ENCODE results near the gene SYNRG.

SYNRG gene

GRCh38 chr17:37485938-37486570 lies 123.2 kb downstream of the SYNRG start:
- TF ChIP-seq, protein P1, sequence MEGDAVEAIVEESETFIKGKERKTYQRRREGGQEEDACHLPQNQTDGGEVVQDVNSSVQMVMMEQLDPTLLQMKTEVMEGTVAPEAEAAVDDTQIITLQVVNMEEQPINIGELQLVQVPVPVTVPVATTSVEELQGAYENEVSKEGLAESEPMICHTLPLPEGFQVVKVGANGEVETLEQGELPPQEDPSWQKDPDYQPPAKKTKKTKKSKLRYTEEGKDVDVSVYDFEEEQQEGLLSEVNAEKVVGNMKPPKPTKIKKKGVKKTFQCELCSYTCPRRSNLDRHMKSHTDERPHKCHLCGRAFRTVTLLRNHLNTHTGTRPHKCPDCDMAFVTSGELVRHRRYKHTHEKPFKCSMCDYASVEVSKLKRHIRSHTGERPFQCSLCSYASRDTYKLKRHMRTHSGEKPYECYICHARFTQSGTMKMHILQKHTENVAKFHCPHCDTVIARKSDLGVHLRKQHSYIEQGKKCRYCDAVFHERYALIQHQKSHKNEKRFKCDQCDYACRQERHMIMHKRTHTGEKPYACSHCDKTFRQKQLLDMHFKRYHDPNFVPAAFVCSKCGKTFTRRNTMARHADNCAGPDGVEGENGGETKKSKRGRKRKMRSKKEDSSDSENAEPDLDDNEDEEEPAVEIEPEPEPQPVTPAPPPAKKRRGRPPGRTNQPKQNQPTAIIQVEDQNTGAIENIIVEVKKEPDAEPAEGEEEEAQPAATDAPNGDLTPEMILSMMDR (IDR thresholded peaks at IDR 0.05; ENCODE audit: low read depth, low read length) = no peak
- no peak overlapping the region for H3K4me3 ChIP-seq (ENCODE audit: low read depth, low read length)
- in situ Hi-C loops (cut with HindIII; ENCODE audit: low sequenced_read_pairs) = no loop called here
- DNase-seq (ENCODE audit: low read depth, low spot score) = no peak

DNA sequence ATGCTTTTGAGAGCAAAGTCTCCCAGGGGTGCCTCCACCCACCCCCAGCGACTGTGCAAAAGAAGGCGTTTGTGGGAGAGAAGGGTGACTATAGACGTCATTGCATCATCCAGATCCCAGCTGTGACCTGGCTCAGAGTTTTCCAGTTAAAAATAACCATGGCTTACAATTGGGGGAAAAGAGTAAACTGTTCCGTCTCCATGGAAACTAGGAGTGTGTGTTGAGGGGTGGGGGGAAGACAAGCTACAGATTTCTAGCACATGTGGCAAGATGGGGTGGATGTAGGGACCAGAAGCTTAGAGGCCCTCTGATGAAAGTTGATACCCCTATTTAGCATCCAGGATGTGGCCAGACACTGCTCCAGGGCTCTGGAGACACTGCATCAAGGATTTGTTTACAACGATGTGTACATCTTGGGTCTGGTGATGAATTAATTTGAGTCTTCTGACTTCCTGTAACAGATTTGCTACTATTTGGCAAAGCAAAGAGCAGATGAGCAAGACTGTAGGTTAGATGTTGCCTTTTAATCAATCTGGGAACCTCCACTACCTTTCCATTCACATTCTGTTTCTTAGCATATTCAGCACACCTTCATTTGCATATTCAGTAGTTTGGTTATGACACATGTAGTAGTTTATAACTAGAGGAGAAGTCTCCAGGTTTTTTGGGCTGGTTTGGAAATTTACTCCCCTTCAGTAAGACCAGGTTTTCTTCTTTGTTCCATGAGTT lies 125.7 kb downstream of the SYNRG start:
- in situ Hi-C loops (cut with HindIII; ENCODE audit: low sequenced_read_pairs) = no loop called here
- TF ChIP-seq, protein P1 (IDR thresholded peaks at IDR 0.05; ENCODE audit: low read depth, low read length) = no peak
- no peak overlapping the region for H3K4me3 ChIP-seq (ENCODE audit: low read depth, low read length)
- peak; percentile 86 for DNase-seq (ENCODE audit: low read depth, low spot score)

- no peak for DNase-seq (ENCODE audit: low read depth, low spot score)
- TF ChIP-seq, protein P1 (IDR thresholded peaks at IDR 0.05; ENCODE audit: low read depth, low read length) = no peak
- in situ Hi-C loops (cut with HindIII; ENCODE audit: low sequenced_read_pairs) = no loop called here
- H3K4me3 ChIP-seq (ENCODE audit: low read depth, low read length) = no peak overlapping the region
These were observed 128.1 kb downstream of the SYNRG start for GRCh38 chr17:37481001-37481665.

GRCh38 chr17:37480427-37480826 lies 128.8 kb downstream of the SYNRG start:
- no peak overlapping the region for H3K4me3 ChIP-seq (ENCODE audit: low read depth, low read length)
- no peak for DNase-seq (ENCODE audit: low read depth, low spot score)
- TF ChIP-seq, protein P1 (IDR thresholded peaks at IDR 0.05; ENCODE audit: low read depth, low read length) = no peak
- in situ Hi-C loops (cut with HindIII; ENCODE audit: low sequenced_read_pairs) = no loop called here

DNA sequence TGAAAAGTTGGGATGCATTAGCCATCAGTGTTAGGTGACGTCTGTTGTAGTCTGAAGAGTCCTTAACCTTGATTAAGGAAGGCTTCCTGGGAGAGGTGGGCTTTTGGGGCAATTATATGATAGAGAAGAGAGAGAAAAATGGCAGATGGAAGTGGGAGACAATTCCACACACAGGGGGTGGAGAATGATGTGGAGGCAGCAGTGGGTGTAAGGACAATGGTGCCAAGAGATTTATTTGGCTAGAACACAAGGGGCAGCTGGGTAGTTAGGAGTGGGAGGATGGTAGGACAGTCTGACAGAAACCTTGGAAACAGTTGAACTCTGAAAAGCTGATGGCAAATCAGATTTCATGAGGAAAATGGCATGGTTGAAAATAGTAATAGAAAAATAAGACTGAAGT lies 130.2 kb downstream of the SYNRG start:
- no peak overlapping the region for H3K4me3 ChIP-seq (ENCODE audit: low read depth, low read length)
- in situ Hi-C loops (cut with HindIII; ENCODE audit: low sequenced_read_pairs) = no loop called here
- TF ChIP-seq, protein P1 (IDR thresholded peaks at IDR 0.05; ENCODE audit: low read depth, low read length) = no peak
- no peak for DNase-seq (ENCODE audit: low read depth, low spot score)

GRCh38 chr17:37478187-37478586 lies 131.0 kb downstream of the SYNRG start:
- TF ChIP-seq, protein P1 (IDR thresholded peaks at IDR 0.05; ENCODE audit: low read depth, low read length) = no peak
- no peak for DNase-seq (ENCODE audit: low read depth, low spot score)
- H3K4me3 ChIP-seq (ENCODE audit: low read depth, low read length) = no peak overlapping the region
- in situ Hi-C loops (cut with HindIII; ENCODE audit: low sequenced_read_pairs) = no loop called here
